ENCODE measurements around the gene ATRIP.

ATRIP gene

DNA sequence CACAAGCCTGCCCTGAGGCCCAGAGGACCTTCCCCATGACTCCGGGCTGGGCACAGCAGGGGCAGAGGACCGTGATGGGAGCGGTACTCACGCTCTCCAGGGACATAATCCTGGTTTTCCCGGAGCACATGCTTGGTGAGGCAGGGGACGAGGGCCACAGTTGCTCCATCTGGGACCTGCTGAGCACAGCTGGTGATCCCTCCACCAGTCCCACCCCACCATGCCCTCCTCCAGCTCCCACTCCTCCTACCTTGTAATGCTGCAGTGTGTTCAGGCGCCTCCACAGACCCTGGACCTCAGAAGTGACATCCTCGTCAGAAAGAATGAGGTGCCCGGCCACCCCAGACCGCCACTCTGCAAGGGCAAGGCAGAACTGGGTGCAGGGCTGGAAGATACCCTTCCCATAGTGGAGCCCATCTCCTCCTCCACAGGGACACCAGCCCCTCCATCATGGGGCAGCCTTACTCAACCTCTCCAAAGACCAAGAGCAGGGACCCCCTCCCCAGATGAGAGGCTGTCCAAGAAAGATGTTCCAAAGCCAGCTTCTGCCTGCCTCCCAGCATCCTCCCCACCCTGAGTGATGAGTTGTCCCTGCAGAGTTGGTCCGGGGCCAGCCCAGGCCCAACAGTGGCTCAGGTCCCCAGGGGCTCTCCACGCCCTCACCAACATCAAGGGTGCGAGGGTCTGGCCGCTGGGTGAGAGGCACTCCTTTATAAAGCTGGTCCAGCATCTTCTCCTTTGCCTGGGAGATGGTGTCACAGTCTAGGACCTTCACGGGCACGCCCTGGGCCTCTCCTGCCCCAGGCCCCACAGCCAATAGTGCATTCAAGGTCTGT is 36.1 kb upstream of the ATRIP start:
- DNase-seq, result no peak

GRCh38 chr3:48411041-48411588 is 35.4 kb upstream of the ATRIP start:
- DNase-seq, result no peak

DNA sequence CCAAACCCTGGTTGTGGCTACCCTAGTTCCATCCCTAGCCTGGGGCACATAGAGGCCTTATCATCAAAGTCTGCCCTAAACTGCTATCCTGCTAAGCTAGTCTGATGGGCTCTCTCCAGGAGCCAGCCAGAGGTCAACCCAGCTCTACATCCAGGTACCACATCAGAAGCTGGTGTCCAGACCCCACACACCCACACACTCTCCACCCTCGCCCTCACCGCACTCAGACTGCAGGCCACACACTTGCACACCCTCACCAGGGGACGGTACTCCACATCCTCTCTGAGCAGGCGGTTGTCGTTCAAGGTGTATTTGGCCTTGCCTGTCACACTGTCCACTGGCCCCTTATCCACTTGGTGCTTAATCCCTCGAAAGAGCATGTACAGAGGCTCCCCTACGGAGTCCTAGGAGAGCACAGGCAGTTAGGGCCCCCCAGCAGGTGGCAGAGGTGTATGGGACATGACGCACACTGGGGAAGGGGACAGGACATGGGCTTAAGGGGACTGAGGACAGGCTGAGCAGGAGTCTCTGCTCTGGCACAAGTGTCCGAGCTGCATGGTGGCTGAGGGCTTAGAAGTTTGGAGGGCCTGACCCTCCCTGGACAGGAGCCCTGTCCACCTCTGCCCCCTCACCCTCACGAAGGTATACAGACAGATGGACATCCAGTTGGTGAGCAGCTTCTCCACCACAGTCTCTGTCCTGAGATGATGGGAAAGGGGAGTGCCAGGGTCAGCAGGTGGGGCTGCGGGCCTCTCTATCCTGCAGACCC is 34.7 kb upstream of the ATRIP start:
- DNase-seq, result no peak

DNA sequence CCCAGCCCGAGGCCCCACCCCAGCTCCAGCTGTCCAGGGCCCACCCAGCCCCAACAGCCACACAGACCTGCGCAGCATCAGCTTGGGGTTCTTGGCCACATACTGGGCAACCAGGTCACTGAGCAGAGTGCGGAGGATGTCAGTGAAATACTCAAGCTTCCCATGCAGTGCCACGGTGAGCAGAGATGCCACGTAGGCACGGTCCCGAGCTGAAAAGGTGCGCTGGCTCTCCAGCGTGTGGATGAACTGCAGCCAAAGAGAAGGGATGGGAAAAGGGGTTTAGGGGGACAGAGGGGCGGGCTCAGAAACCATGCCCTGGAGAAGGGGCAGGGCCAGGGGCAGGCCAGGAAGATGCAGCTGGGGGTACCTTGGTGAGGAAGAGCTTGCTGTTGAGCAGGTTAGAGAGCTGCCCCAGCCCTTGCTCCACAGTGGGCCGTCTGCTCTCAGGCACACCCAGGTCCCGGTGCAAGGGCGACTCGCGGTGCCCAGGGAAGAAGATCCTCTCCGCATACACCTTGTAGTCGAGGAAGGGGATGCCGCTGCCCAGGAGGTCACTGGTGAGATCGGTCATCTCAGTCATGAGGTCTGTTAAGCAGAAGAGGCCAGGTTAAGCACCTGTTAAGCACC is 34.0 kb upstream of the ATRIP start:
- DNase-seq, result no peak

DNA sequence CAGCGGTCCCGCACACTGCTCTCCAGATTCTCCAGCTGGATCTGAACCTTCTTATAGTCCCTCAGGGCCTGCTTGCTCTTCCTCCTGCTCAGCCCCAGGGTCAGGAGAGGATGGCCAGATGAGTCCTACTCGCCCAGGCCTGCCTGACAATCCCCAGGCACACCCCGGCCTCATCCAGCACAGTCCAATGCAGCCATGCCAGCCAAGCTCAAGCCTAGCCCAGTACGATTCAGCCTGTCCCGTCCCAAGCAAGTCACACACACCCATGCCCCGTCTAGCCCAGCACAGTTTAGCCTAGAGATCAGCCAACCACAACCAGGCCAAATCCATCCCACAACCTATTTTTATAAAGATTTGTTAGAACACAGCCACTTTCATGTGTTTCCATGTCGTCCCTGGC is 33.5 kb upstream of the ATRIP start:
- no peak for DNase-seq

DNA sequence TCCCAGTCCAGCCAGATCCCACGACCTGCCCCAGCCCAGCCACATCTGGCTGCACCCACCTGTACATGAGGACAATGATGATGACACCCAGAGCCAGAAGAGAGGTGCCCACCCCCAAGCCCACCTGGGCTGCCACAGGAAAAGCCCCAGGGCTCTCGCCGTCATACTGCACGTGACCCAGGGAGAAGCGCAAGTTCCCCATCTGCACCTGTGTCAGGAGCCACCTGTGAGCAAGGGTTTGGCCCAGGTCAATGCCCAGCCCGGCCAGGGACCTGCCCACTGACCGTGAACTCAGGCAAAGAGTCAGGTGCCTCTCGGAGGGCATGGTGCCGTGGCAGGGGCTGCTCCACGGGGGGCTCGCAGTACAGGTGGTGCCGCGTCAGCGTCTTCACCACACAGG is 32.9 kb upstream of the ATRIP start:
- no peak for DNase-seq

GRCh38 chr3:48414376-48415250 is 31.9 kb upstream of the ATRIP start:
- DNase-seq, result no peak

- no peak for DNase-seq
Measured at GRCh38 chr3:48415251-48415953, 31.1 kb upstream of the ATRIP start.

GRCh38 chr3:48416091-48416505 is 30.4 kb upstream of the ATRIP start:
- DNase-seq, result no peak

- no peak for DNase-seq
Measured at GRCh38 chr3:48416546-48416945, 30.0 kb upstream of the ATRIP start.

- no peak for DNase-seq
Measured at GRCh38 chr3:48417529-48418108, 28.9 kb upstream of the ATRIP start.

DNA sequence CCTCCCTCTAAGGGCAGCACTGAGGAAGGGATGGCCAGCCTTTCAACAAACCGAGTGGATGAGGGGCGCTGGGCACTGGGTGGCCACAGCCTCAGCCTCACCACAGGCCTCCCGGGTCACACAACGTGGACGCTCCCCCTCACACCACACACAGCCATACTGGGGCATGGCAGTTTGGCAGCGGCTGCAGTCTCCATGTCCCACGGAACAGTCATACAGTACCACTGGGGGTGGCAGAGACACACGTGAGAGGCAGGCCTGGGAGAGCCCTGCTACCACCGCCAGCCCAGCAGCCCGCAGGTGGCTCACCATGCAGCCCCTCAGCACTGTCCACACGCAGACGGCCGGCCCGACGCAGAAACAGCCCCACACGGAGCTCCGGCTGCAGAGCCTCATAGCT is 28.4 kb upstream of the ATRIP start:
- DNase-seq, result no peak

DNA sequence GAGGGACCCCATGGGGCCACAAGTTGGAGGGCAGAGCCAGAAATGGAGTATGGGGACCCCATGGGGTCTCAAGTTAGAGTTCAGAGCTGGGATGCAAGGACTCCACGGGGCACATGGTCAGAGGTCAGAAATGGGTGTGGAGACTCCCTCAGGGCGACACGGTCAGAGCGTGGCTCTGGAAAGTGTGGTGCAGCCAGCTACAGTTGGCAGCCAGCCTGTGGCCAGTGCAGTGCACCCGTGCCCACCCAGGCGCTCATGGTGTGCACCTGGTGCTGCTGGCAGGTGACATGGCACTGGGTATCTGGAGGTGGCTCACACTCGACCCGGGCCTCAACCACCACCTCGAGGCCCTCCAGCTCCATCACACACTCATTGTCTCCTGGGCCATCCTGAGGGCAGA is 27.9 kb upstream of the ATRIP start:
- no peak for DNase-seq

DNA sequence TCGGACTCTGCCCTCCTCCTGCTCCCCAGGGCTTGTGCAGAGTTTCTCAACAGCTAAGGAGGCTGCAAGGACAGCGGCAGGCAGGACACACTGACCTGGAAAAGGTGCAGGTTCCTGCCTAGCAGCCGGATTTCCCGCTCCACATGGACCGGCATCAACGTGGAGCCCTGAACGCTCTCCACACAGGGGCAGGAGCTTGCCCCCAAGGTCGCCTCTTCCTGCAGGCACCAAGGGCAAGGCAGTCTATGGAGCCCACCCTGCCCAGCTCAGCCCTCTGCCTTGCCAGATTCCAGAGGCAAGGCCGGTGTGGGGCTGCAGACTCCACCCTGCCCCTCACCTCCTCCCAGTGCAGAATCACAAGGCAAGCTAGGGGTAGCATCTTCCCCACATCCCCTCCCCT is 27.4 kb upstream of the ATRIP start:
- no peak for DNase-seq

DNA sequence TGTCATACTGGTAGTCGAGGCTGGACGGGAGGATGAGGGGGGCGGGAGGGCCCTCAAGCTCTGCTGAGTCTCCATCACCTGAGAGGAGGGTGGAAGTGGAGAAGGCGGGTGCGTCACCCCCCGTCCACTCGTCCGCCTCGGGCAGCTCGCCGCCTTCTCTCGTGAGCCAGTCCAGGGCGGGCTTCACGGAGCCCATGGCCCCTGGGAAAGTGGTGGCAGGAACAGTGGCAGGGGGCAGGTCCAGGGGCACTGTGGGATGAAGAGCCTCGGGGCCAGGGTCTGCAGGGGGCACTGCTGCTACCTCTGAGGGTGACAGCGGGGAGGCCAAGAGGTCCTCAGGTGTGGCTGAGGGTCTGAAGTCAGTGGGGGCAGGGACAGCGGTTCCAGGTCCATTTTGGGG is 26.9 kb upstream of the ATRIP start:
- DNase-seq, result no peak

GRCh38 chr3:48420561-48420960 is 26.0 kb upstream of the ATRIP start:
- no peak for DNase-seq

- DNase-seq, result no peak
Measured at GRCh38 chr3:48422272-48422671, 24.3 kb upstream of the ATRIP start.

DNA sequence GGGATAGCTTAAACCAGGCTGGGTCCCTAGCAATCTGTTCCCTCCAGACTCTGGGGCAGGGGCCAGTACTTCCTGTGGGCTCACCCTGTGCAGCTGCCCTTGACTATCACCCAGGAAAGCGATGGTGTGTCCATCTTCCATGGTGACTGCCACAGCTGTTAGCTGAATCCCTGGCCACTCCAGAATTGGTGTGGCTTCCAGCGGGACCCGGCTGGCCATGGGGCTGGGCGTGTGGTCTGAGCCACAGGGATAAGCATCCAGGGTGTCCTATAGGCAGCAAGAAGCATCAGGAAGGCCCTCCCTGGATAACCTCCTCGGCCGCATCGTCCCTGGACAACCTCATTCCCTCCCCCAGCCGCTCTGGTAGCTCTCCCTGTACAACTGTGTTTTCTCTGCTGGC is 23.9 kb upstream of the ATRIP start:
- DNase-seq, result no peak

DNA sequence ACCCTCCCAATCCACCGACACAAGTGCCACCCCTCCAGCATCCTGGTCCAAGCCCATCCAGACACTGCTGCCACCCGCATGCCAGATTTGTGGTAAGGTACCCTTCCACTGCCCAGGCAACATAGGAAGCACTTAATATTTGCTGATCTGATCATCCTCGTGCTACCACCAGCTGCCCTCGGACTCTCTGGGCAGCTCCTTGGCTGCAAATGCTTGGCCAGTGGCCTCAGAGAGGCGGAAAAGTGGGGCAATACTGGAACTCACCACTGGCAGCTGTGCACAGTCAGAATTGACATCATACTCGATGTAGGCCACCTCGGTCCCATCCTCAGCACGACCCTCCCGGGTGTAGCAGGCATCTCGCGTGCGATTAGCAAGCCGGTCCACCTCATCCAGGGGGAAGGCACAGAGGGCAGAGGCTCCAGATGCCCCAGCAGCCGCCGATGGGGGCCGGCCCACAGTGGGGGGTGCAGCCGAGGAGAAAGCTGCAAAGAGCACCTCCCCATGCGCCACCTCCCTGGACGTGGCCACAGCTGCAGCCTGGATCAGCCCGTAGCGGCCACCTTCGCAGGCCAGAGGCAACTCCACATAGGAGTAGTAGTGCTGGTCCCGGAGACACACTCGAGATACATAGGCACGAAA is 23.2 kb upstream of the ATRIP start:
- DNase-seq, result no peak

DNA sequence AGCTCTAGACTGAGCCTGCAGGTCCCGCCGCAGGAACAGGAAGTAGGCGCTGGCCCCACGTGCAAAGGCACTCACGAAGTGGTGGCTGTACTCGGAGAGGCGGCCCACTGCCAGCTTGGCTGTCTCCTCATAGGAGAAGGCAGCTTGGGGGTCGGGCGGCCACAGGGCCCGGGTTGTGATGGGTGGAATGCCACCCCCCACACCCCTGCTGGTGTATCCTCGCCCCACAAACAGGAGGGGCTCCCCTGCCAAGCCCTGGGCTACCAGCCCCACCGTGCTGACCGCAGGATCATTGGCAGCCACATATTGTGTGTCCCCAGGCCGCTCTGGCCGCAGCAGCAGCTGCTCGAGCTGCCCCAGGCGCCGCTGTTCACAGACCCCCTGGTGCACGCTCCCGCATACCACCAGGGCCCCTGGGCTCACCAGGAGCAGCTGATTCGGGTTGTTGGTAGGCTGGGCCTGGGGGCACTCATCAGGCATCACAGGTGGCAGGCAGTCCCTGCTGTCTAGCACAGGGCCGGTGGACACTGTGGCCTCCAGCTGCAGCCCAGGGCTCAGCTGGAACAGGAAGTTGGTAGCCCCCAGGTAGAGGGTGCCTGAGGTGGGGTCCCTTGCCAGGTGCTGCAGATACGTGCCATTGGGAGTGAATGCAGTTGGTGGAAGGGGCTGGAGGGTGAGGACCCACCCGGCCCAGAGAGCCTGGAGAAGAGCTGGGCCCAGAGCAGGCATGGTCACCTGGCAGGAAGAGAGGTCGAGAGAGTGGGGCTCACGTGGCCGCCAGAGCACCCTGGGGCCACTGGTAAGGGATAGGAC is 22.4 kb upstream of the ATRIP start:
- DNase-seq, result no peak

Data from NCI-H2029 treated with DMSO at 0.1 percent for 48 hours (cell line).